MCF 10A (cell line): Measurements from ENCODE around the gene SMTNL1. TPM values are rescaled to one million over a fixed set of nuclear protein-coding genes. Genes with fewer than 3 reads are reported as not detected.

Experiments used
- BruUV-seq: library from RNA; stranded (reverse); fragments of 400-500 nt; replicated peaks from 2 replicates; lab custom pipeline; 2021; lab: Mats Ljungman, UMichigan
- CTCF ChIA-PET: fragments of 300-600 bp; sonication (Branson Sonifier 250); formaldehyde crosslinking; extraction: SDS; loops from one replicate; lab custom pipeline; 2021; ENCODE audit warnings: antibody characterized with exemption, inconsistent platforms; lab: Yijun Ruan, JAX
- POLR2A ChIA-PET: fragments of 300-600, 350-650 bp; sonication (Branson Sonifier 250); formaldehyde crosslinking; extraction: SDS; loops from one replicate; lab custom pipeline; 2020; ENCODE audit warnings: antibody characterized with exemption, inconsistent platforms; lab: Yijun Ruan, JAX
- DNase-seq: peaks from one replicate; pipeline ENCODE4 v3.0.0-alpha.2; 2018; ENCODE audit not compliant: unreplicated experiment
- H3K27ac Mint-ChIP-seq: one replicate; pipeline ENCODE4 v1.8.0; 2022; ENCODE audit warnings: mild to moderate bottlenecking, low read depth, mixed read lengths; ENCODE audit not compliant: unreplicated experiment
- H3K27me3 Mint-ChIP-seq: one replicate; pipeline ENCODE4 v1.8.0; 2022; ENCODE audit warnings: mixed read lengths; ENCODE audit not compliant: insufficient read depth, unreplicated experiment
- H3K36me3 Mint-ChIP-seq: one replicate; pipeline ENCODE4 v1.8.0; 2022; ENCODE audit warnings: mild to moderate bottlenecking, moderate library complexity, mixed read lengths; ENCODE audit not compliant: insufficient read depth, unreplicated experiment
- H3K4me1 Mint-ChIP-seq: one replicate; pipeline ENCODE4 v1.8.0; 2022; ENCODE audit warnings: mixed read lengths; ENCODE audit not compliant: insufficient read depth, unreplicated experiment
- H3K4me3 Mint-ChIP-seq: one replicate; pipeline ENCODE4 v1.8.0; 2022; ENCODE audit warnings: mild to moderate bottlenecking, moderate library complexity, mixed read lengths; ENCODE audit not compliant: unreplicated experiment
- H3K9me3 Mint-ChIP-seq: one replicate; pipeline ENCODE4 v1.8.0; 2022; ENCODE audit warnings: mixed read lengths; ENCODE audit not compliant: unreplicated experiment
- CTCF ChIP-seq: fragments of 200-600 bp; IDR thresholded peaks from one replicate; pipeline ENCODE4 v1.8.0; 2022; ENCODE audit warnings: antibody characterized with exemption, mild to moderate bottlenecking; ENCODE audit not compliant: unreplicated experiment
- intact Hi-C: fragments of 100-400 bp; cut with micrococcal nuclease; formaldehyde crosslinking; loops from 2 replicates; pipeline ENCODE4 v1.14.1; 2022
- total RNA-seq: library from RNA; stranded (reverse); gene quantifications from 2 replicates; pipeline ENCODE4 v1.2.3, GENCODE V29; 2022

SMTNL1 gene
- total RNA-seq, 1 experiment from 2014 or later = not detected

GRCh38 chr11:57508341-57509170 is 28.8 kb upstream of the SMTNL1 start:
- Mint-ChIP-seq H3K4me3 (no peak overlapping the region), H3K9me3 (no peaks in the 10 kb centered on the region), H3K27ac (no peak overlapping the region), H3K4me1 (no peaks in the 10 kb centered on the region), H3K36me3 (no peaks in the 10 kb centered on the region), H3K27me3 (no peaks in the 10 kb centered on the region)
- no peak for DNase-seq
- POLR2A ChIA-PET = no interaction called here
- no TSS peak for BruUV-seq
- CTCF ChIA-PET = interaction anchor here (1.2 to 2.5 kb wide), 3 partner anchors 15 to 51 kb away, joined by 5 to 11 read pairs (median 9); no protein-coding TSS in a partner anchor
- intact Hi-C loops = no loop called here
- no peak for TF ChIP-seq CTCF

- H3K27ac Mint-ChIP-seq = no peak overlapping the region
- intact Hi-C loops = no loop called here
- no peaks in the 10 kb centered on the region for H3K9me3 Mint-ChIP-seq
- no TSS peak for BruUV-seq
- no peaks in the 10 kb centered on the region for H3K4me1 Mint-ChIP-seq
- POLR2A ChIA-PET = no interaction called here
- CTCF ChIA-PET = interaction anchor here (0.7 to 2.6 kb wide), 6 partner anchors 8 to 413 kb away, joined by 3 to 21 read pairs (median 7); no protein-coding TSS in a partner anchor
- TF ChIP-seq CTCF = no peak
- DNase-seq = no peak
- H3K4me3 Mint-ChIP-seq = no peak overlapping the region
- H3K27me3 Mint-ChIP-seq = no peaks in the 10 kb centered on the region
- H3K36me3 Mint-ChIP-seq = no peaks in the 10 kb centered on the region
These were observed 25.5 kb upstream of the SMTNL1 start for GRCh38 chr11:57511741-57512430.

- no TSS peak for BruUV-seq
- no peak overlapping the region for H3K4me3 Mint-ChIP-seq
- no peaks in the 10 kb centered on the region for H3K9me3 Mint-ChIP-seq
- no peak for DNase-seq
- no peak for TF ChIP-seq CTCF
- ChIA-PET POLR2A (interaction anchor here (0.9 kb wide), 1 partner anchor 186 kb away, joined by 3 read pairs; no protein-coding TSS in a partner anchor), CTCF (interaction anchor here (1.6 to 7.1 kb wide), 3 partner anchors 14 to 55 kb away, joined by 7 to 70 read pairs (median 32); no protein-coding TSS in a partner anchor)
- H3K27me3 Mint-ChIP-seq = no peaks in the 10 kb centered on the region
- H3K4me1 Mint-ChIP-seq = no peaks in the 10 kb centered on the region
- no peak overlapping the region for H3K27ac Mint-ChIP-seq
- intact Hi-C loops = no loop called here
- H3K36me3 Mint-ChIP-seq = no peaks in the 10 kb centered on the region
These were observed 24.5 kb upstream of the SMTNL1 start for GRCh38 chr11:57512646-57513451.
